Measurements from ENCODE around the gene ASIC1.

ASIC1 gene

DNA sequence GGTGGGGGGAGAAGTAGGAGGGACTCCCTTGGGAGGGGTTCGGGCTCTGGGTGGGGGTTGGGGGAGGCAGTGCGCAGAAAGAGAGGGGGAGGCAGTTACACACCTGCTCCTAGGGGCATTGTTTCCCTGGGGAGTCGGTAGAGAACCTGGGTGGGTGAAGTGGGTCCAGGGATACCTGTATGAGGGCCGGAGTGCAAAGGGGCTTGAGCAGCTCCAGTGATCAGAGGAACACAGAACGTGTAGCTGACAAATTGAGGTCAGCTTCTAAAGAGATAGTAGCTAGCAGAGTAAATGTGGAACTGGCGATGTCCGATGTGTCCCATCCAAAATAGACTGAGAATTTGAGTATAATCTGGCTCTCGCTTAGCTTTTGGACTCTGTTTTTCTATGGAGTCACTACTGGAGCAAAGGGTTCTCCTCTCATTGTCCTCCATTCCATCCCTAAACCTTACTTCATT lies 28.2 kb downstream of the ASIC1 start:
- no peak for DNase-seq (ENCODE audit: low read depth)

DNA sequence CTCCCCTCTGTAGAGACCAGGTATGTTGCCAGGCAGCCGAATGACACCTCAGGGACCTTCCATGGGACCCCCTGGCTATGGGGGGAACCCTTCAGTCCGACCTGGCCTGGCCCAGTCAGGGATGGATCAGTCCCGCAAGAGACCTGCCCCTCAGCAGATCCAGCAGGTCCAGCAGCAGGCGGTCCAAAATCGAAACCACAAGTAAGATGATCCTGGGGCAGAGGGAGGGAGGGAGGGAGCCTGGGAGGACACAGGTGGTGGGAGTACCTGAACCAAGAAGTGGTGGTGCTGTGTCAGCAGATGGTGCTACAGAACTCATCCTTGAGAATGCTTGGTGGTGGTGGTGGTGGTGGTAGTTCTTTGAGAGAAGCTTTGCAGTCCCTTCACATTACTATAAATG lies 28.8 kb downstream of the ASIC1 start:
- no peak for DNase-seq (ENCODE audit: low read depth)

DNA sequence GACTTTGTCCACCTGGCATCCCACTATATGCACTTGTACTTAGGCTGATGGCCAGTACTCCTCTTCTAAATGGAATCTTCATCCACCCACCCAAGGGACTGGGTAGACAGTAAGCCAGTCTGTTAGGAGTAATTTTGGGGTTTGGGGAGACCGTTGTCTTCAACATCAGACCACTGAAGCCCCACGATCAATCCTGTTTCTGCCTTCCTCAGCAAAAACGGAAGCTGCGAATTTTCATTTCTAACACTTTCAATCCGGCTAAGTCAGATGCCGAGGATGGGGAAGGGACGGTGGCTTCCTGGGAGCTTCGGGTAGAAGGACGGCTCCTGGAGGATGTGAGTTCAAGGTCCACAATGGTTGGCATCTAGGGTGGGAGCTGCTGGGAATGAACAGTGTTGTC lies 29.8 kb downstream of the ASIC1 start:
- no peak for DNase-seq (ENCODE audit: low read depth)

DNA sequence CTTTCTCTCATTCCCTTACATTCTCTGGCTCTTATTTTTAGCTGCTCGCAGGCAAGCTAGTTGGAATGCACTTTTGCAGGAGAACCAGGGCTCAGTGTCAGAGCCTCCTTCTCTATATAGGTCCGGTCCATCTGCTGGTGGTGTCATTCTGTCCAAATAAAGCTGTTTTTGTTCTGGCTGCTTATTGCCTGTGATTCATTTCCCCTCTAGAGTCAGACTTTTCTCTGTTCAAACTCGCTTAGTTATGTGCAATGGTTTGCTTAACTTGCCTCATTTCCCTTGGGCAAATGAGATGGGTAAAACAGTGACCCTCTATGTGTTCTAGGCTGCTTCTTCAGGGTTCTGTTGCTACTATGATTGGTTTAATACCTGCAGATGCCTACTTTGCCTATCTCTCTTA lies 30.6 kb downstream of the ASIC1 start:
- peak; percentile 82 for DNase-seq (ENCODE audit: low read depth)

- DNase-seq (ENCODE audit: low read depth), result no peak
Measured at GRCh38 chr12:50088577-50089335, 31.4 kb downstream of the ASIC1 start.

GRCh38 chr12:50089730-50090129 lies 32.3 kb downstream of the ASIC1 start:
- DNase-seq (ENCODE audit: low read depth), result no peak

GRCh38 chr12:50090391-50090790 lies 33.0 kb downstream of the ASIC1 start:
- DNase-seq (ENCODE audit: low read depth), result no peak

DNA sequence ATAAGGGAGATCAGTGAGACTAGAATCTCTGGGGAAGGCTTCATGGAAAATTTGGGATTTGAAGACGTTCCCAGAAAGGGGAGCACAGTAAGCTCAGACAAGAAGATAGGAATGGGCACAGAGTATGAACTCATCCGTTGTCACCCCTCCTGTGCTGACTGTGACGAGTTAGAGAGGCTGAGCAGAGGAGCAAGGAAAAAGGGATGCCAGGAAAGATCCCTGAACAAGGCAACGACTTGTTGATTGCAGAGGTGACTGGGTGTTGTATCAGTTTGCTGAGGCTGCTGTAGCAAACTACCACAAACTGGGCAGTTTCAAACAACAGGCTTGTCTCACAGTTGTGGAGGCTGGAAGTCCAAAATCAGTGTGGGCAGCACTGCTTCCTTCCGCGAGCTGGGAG lies 40.6 kb downstream of the ASIC1 start:
- DNase-seq (ENCODE audit: low read depth), result no peak

- no peak for DNase-seq (ENCODE audit: low read depth)
Measured at GRCh38 chr12:50099302-50100008, 42.1 kb downstream of the ASIC1 start.

DNA sequence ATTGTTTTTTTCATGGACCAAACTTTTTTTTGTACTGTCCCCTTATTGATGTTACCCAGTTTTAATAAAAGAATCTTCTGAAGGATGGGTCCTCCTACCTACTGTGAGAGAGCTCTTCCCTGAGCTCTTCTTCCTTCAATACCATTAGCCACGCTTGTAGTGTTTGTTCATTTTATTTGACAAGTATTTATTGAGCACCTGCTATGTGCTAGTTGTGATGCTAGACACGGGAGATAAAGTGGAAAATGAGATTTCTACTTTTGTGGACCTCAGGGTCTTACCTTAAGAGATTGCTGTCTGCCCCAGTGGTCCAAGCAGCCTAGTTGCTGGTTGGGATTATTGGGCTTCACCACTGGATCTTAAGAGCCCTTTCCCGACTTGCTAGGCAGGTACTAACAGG lies 43.2 kb downstream of the ASIC1 start:
- DNase-seq (ENCODE audit: low read depth), result no peak

- DNase-seq (ENCODE audit: low read depth), result no peak
Measured at GRCh38 chr12:50101663-50102062, 44.3 kb downstream of the ASIC1 start.

- no peak for DNase-seq (ENCODE audit: low read depth)
Measured at GRCh38 chr12:50102131-50102531, 44.7 kb downstream of the ASIC1 start.

DNA sequence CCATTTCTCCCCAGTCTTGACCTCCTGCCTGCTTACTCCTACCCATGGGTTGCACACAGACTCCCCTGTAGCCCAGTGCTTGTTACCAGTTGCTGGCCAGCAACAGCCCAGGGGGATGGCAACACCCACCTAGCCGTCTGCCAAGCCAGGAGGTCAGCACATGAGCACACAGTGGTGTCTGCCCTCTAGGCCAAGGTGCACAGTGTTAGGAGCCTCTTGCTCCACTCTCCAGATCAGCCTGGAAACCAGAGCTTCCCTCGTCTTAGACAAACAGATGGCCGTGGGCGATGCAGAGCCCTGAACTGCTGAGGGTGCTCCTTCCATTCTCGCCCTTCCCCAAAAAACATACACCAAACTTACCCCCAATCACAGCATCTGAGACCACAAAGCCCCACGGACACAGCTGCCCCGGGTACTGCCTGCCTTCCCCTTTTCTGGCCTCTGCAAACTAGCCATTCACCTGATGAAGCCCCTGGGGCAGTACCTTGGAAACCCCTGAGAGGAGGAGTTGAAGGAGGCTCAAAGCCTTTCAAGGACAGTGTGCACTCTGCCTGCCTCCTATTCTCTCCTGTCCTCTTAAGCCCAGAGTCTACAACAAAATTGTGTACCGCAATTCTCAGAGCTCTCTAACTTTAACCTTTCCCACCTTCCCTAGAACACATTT lies 45.4 kb downstream of the ASIC1 start:
- no peak for DNase-seq (ENCODE audit: low read depth)

DNA sequence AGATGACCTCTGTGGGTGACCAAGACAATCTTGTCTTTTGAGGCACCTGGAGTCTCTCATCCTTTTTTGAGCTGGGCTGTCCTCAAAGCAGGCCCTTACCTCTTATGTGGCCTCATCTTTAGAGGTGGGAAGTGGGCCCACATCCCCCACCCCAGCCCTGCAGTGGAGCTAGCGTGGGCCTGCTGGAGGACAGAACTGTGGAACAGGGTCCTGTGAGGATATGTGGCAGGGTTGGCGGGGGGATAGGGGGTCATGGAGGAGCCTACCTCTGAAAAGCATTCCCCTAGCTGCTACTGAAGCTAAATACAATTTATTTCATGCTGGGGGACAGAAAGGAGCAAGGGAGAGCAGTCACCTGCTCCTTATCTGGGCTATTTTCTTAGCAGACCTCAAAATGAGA lies 46.0 kb downstream of the ASIC1 start:
- DNase-seq (ENCODE audit: low read depth), result no peak

DNA sequence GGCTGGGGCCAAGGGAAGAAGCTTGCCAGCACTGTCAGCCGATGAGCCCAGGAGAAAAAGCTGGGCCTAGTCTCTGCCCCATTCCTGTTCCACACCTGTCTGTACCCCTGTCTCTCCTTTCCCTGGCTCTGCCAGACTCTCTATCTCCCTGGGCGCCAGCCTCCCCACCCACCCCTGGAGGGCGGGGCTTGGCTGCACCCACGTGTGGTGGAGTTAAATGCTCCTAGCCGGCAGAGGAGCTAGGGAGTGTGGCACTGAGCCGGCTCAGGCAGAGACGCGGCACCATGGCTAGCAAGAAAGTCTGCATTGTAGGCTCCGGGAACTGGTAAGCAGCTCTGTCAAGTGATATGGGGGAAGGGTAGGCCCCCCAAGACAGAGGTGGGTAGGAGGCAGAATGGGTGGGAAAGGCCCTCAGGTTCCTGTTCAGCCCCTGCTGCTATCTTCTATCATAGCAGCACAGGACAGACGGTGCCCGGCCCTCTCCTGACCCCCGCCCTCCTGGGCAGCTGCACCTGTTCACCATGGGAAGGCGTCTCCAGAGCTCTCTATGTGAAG lies 46.4 kb downstream of the ASIC1 start, which contains the start of gene GPD1:
Gene GPD1 (plus strand): TSS at position 242 of the 555 bp plus-strand sequence. CDS start 43 bp downstream, at position 285.
- no peak for DNase-seq (ENCODE audit: low read depth)

GRCh38 chr12:50104417-50105366 lies 47.3 kb downstream of the ASIC1 start:
- DNase-seq (ENCODE audit: low read depth), result no peak

- DNase-seq (ENCODE audit: low read depth), result no peak
Measured at GRCh38 chr12:50105913-50106450, 48.6 kb downstream of the ASIC1 start.

DNA sequence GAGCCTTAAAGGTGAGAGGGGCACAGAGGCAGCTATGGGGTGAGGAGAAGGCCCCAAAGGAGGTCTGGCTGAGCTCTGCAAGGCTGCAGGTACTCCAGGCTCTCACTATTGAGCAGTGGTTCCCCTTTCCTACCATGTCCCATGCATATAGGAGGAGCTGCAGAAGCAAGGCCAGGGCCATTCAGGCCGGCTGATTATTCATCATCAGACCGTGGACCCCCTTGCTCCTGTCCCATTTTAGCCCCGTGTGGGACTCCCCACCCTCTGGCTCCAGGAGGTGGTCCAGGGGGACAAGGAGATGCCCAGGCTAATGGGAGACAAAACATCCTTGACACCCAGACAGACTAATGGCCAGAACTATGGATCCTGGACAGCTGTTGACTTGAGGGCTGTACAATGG lies 49.5 kb downstream of the ASIC1 start:
- no peak for DNase-seq (ENCODE audit: low read depth)

GRCh38 chr12:50107416-50108268 lies 50.2 kb downstream of the ASIC1 start:
- DNase-seq (ENCODE audit: low read depth), result no peak

DNA sequence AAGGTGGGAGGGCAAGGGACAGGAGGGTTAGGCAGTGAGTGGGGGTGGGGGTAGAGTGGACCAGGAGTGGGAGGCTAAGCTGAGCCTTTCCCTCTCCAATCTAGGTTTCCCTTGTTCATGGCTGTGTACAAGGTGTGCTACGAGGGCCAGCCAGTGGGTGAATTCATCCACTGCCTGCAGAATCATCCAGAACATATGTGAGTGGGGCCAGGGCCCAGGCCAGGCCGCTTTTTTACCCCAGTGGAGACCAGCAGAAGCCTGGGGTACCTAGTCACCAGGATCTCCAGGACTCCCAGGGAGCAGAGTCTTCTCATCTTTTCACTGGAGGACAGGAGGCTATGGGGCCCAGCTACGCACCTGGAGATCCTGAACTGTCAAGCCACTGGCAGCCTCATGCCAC lies 51.9 kb downstream of the ASIC1 start:
- no peak for DNase-seq (ENCODE audit: low read depth)
